ENCODE results near the gene PRR9. TPM values are rescaled to one million over a fixed set of nuclear protein-coding genes. Genes with fewer than 3 reads are reported as not detected.
"Not testable (repeated sequence)": the region's sequence is repeated elsewhere in the genome, so short reads cannot be mapped to it uniquely, and the experiment has no call there.

PRR9 gene
- total RNA-seq, 1 donor from 2014 or later = not detected

GRCh38 chr1:153217744-153218416 is 496 bp downstream of the PRR9 start:
- intact Hi-C loops (cut with DNase I) = no loop called here
- no peaks in the 10 kb centered on the region for H3K4me1 ChIP-seq
- no peak overlapping the region for H3K27ac ChIP-seq
- ATAC-seq (no peak), DNase-seq (no peak)
- no peaks in the 10 kb centered on the region for H3K36me3 ChIP-seq
- no peak for TF ChIP-seq CTCF (IDR thresholded peaks at IDR 0.05)
- no peaks in the 10 kb centered on the region for H3K9me3 ChIP-seq
- no peaks in the 10 kb centered on the region for H3K27me3 ChIP-seq (ENCODE audit: low read depth)
- H3K4me3 ChIP-seq = no peak overlapping the region

GRCh38 chr1:153220606-153221303 is 3.4 kb downstream of the PRR9 start:
- ATAC-seq (no peak), DNase-seq (no peak)
- no peaks in the 10 kb centered on the region for H3K4me1 ChIP-seq
- no peaks in the 10 kb centered on the region for H3K36me3 ChIP-seq
- no peak for TF ChIP-seq CTCF (IDR thresholded peaks at IDR 0.05)
- H3K9me3 ChIP-seq = no peaks in the 10 kb centered on the region
- no peak overlapping the region for H3K27ac ChIP-seq
- intact Hi-C loops (cut with DNase I) = no loop called here
- H3K4me3 ChIP-seq = no peak overlapping the region
- no peaks in the 10 kb centered on the region for H3K27me3 ChIP-seq (ENCODE audit: low read depth)

DNA sequence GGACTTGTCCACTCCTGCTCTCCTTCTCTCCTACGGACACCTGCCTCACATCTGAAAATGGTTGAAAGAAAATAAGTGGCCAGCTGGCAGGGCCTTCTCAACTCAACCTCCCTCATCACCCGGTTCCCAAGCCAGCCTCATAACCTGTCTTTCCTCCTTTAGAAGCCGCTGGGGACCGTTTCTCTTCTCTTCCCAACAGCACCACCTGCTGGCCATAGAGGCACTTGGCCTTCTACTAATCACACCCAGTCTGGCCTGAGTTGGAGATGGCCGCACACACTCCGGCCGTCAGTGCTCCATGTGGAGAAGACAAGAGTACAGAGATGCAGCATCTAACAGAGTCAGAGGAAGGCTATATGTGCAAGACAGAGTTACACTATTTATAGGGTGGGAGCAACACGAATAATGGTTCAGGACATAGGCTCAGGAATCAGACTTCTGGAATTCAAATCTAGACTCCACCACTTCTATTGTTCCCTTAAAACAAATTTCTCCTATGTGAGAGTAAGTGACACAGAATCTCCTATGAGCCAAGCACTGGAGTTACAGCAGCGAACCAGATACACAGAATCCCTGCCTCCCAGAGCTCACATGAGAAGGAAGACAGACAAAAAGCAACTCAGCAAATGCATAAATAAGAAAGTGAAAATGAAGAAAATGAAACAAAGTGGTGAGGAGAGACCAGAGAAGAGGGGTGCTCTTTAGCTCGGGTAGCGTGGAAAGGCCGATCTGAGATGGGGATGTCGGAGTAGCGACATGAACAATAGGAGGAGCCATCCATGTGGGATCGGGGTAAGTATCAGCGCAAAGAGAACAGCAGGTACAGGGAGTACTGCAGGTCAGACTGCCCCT is 5.9 kb downstream of the PRR9 start:
- H3K9me3 ChIP-seq; H3K27ac ChIP-seq; intact Hi-C loops (cut with DNase I); H3K27me3 ChIP-seq (ENCODE audit: low read depth); H3K4me3 ChIP-seq; H3K4me1 ChIP-seq; H3K36me3 ChIP-seq: not testable (repeated sequence)
- peak; percentile 65 for DNase-seq
- peak; percentile 84 to 91 for ATAC-seq
- peak; percentile 78 for TF ChIP-seq CTCF (IDR thresholded peaks at IDR 0.05)

- no peaks in the 10 kb centered on the region for H3K4me1 ChIP-seq
- TF ChIP-seq CTCF (IDR thresholded peaks at IDR 0.05) = no peak
- H3K27me3 ChIP-seq (ENCODE audit: low read depth) = peaks cover 9% of the 10 kb centered on the region
- H3K27ac ChIP-seq = no peak overlapping the region
- no peaks in the 10 kb centered on the region for H3K9me3 ChIP-seq
- H3K36me3 ChIP-seq = no peaks in the 10 kb centered on the region
- H3K4me3 ChIP-seq = no peak overlapping the region
- intact Hi-C loops (cut with DNase I) = no loop called here
- ATAC-seq (no peak), DNase-seq (no peak)
Measured at GRCh38 chr1:153227810-153228209, 10.4 kb downstream of the PRR9 start.

GRCh38 chr1:153228491-153228890 is 11.1 kb downstream of the PRR9 start:
- no peaks in the 10 kb centered on the region for H3K9me3 ChIP-seq
- no peaks in the 10 kb centered on the region for H3K36me3 ChIP-seq
- H3K4me1 ChIP-seq = no peaks in the 10 kb centered on the region
- H3K27ac ChIP-seq = no peak overlapping the region
- intact Hi-C loops (cut with DNase I) = no loop called here
- TF ChIP-seq CTCF (IDR thresholded peaks at IDR 0.05) = no peak
- peaks cover 9% of the 10 kb centered on the region for H3K27me3 ChIP-seq (ENCODE audit: low read depth)
- H3K4me3 ChIP-seq = no peak overlapping the region
- peak in 1 of 2 donors; percentile 33 for ATAC-seq
- no peak for DNase-seq

Data from lower lobe of right lung (tissue), 2 donors.